Immature natural killer cell (primary cell): ENCODE measurements around the gene TEKT5. TPM values are rescaled to one million over a fixed set of nuclear protein-coding genes. Genes with fewer than 3 reads are reported as not detected.
"Not testable (repeated sequence)": the region's sequence is repeated elsewhere in the genome, so short reads cannot be mapped to it uniquely, and the experiment has no call there.

Experiments used
- DNase-seq, 3 donors: peaks; one replicate each; pipeline ENCODE4 v3.0.0; 2022; ENCODE audit warnings: mixed read lengths in 1 of 3
- H3K27ac Mint-ChIP-seq, 6 donors: one replicate each; pipeline ENCODE4 v1.8.0; 2020; ENCODE audit warnings: mixed read lengths in 6 of 6, mild to moderate bottlenecking in 5 of 6, inconsistent platforms in 4 of 6, moderate library complexity in 3 of 6
- H3K27me3 Mint-ChIP-seq, 3 donors: one replicate each; pipeline ENCODE4 v1.8.0; 2020 to 2021; ENCODE audit warnings: low read depth in 3 of 3, mild to moderate bottlenecking in 3 of 3, mixed read lengths in 3 of 3, moderate library complexity in 3 of 3, inconsistent platforms in 1 of 3
- H3K36me3 Mint-ChIP-seq, 3 donors: one replicate each; pipeline ENCODE4 v1.8.0; 2020; ENCODE audit warnings: mixed read lengths in 3 of 3, inconsistent platforms in 2 of 3, mild to moderate bottlenecking in 2 of 3
- H3K4me1 Mint-ChIP-seq, 2 donors: one replicate each; pipeline ENCODE4 v1.8.0; 2020; ENCODE audit warnings: inconsistent platforms in 2 of 2, mild to moderate bottlenecking in 2 of 2, mixed read lengths in 2 of 2, moderate library complexity in 1 of 2
- H3K4me3 Mint-ChIP-seq, 5 donors: one replicate each; pipeline ENCODE4 v1.8.0; 2020; ENCODE audit warnings: mild to moderate bottlenecking in 5 of 5, mixed read lengths in 5 of 5, inconsistent platforms in 3 of 5, moderate library complexity in 3 of 5
- H3K9me3 Mint-ChIP-seq, 6 donors: one replicate each; pipeline ENCODE4 v1.8.0; 2020; ENCODE audit warnings: mild to moderate bottlenecking in 6 of 6, mixed read lengths in 6 of 6, inconsistent platforms in 4 of 6, moderate library complexity in 3 of 6
- polyA plus RNA-seq, 3 donors: library from polyadenylated mRNA; unstranded; fragments of 300-500 nt; fragmentation: Illumina TruSeq; gene quantifications; one replicate each; pipeline ENCODE4 v1.2.3, GENCODE V29; 2021

The TEKT5 gene
- polyA plus RNA-seq, result not detected

DNA sequence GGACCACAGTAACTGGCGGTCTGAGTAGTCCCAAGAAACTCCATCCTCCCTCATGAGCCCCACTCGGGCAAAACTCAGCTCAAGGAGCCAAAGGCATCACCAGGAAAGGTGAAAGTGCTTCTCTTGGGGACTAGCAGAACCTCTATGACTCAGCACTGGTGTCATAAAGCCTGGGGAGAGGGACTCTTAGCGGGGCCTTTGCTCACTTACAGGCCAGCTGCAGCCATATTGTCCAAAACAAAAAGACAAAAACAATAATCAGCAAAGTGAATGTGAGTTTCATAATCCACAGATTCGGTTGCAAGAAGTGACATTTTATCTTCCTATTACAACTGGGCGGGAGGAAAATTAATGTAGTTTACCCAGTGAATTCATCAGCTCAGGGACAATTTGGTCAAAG is at the start of gene TEKT5:
TEKT5 (minus strand) TSS at position 101 of the 400 bp plus-strand sequence; CDS start at position 44, 57 bp downstream.
- no peak for DNase-seq
- Mint-ChIP-seq H3K9me3 (no peaks in the 10 kb centered on the region), H3K27ac (no peak within 1 kb of the TSS), H3K27me3 (peaks cover 2 to 20% (median 3%) of the 10 kb centered on the region in 3 donors), H3K4me1 (no peaks in the 10 kb centered on the region), H3K36me3 (no peaks in the 10 kb centered on the region), H3K4me3 (no peak within 1 kb of the TSS)

DNA sequence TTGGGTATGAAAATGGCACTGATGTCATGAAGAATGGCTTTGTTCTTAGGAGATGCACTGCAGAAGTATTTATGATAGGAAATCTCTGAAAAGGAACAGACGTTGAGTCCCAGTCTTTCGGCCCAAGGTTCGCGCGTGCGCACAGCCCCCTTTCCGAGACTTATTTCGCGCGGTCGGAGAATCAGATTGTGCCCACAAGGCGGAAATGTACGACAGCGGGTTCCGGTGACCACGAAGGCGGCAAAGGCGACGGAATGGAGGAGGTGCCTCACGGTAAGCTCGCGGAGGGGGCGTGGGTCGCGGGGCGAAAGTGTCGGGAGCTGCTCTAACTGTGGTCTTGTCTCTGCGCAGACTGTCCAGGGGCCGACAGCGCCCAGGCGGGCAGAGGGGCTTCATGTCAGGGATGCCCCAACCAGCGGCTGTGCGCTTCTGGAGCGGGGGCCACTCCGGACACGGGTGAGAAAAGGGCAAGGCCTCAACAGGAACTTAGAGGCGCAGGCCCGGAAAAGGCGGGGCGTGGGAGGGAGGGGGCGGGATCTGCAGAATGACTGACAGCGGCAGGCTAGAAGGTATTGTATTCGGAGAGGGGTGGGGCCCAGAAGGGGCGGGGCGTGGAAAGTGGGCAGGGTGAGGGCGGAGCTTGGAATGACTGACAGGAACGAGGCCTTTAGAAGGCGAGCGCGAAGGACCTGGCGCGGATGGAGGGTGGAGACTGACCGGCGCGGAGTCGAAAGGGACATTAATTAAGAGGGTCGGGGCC is 49.1 kb upstream of the TEKT5 start, which contains the start of gene NUBP1:
NUBP1 (plus strand) TSS at position 233 of the 760 bp plus-strand sequence; CDS start at position 255, 22 bp downstream.
- Mint-ChIP-seq H3K36me3 (peaks cover 4 to 23% (median 5%) of the 10 kb centered on the region in 3 donors), H3K4me1 (peaks cover 22 to 35% of the 10 kb centered on the region in 2 donors), H3K9me3 (no peaks in the 10 kb centered on the region), H3K27me3 (peaks cover 8 to 9% (median 8%) of the 10 kb centered on the region in 3 donors), H3K27ac (peak within 1 kb of the TSS; percentile 95 to 100 (median 98)), H3K4me3 (peak within 1 kb of the TSS; percentile 89 to 99 (median 96))
- DNase-seq, result peak; percentile 98 to 99 (median 99)

DNA sequence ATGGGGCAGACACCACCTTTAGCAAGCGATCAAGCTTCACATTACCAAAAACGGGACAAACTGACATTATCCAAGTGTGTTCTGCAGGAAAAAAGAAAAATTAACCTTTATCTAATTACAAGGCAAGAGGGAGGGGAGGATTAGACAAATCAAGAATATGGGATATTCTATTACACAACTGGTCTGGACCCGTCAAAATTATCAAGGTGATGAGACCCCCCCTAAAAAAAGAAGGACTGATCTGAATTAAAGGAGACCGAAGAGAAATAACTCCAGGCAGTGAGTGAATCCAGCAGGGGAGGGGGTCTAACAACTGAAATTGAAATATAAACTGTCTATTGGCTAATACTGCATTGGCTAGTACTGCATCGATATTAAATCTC is 48.5 kb upstream of the TEKT5 start:
- peak overlapping the region; percentile 95 to 100 (median 98) for H3K27ac Mint-ChIP-seq
- H3K27me3 Mint-ChIP-seq, result peaks cover 8 to 9% (median 8%) of the 10 kb centered on the region in 3 donors
- H3K9me3 Mint-ChIP-seq, result no peaks in the 10 kb centered on the region
- no peak for DNase-seq
- H3K4me3 Mint-ChIP-seq, result peak overlapping the region; percentile 89 to 99 (median 96)
- H3K4me1 Mint-ChIP-seq, result peaks cover 22 to 35% of the 10 kb centered on the region in 2 donors
- peaks cover 4 to 17% (median 5%) of the 10 kb centered on the region in 3 donors for H3K36me3 Mint-ChIP-seq

DNA sequence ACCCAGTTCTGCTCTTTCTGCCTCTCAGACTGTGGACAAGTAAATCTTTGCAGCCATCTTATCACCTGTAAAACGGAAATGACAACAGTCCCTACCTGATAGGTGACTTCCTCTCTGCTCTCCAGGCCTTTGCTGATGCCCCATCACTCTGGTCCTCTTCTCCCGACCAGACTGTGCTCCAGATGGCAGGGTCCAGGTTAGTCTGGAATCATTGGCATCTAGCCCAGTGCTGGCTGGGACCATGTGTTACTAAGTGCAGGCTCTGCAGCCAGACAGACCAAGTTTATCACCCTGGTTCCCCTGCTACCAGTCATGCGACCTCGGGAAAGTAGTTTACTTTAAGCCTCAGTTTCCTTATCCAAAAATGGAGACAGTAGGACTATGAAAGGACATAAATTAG is 47.1 kb upstream of the TEKT5 start:
- H3K27me3 Mint-ChIP-seq, result peaks cover 8 to 10% (median 9%) of the 10 kb centered on the region in 3 donors
- H3K4me3 Mint-ChIP-seq, result no peak overlapping the region
- DNase-seq, result no peak
- H3K4me1 Mint-ChIP-seq, result peaks cover 29 to 35% of the 10 kb centered on the region in 2 donors
- H3K36me3 Mint-ChIP-seq, result peaks cover 4 to 8% (median 5%) of the 10 kb centered on the region in 3 donors
- no peaks in the 10 kb centered on the region for H3K9me3 Mint-ChIP-seq
- H3K27ac Mint-ChIP-seq, result peak overlapping the region in 1 of 6 donors; percentile 56

DNA sequence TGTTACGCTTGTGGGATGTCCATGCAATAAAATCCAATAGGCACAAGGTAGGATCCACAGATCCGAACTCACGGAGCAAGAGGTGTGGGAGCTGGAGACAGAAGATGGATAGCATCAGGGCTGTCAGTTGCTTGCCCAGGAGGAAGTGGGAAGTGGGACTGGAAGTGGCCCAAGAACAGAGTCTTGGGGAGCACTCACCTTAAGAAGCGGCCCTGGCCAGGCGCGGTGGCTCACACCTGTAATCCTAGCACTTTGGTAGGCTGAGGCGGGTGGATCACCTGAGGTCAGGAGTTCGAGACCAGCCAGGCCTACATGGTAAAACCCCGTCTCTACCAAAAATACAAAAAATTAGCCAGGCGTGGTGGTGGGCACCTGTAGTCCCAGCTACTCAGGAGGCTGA is 46.5 kb upstream of the TEKT5 start:
- DNase-seq, H3K9me3 Mint-ChIP-seq, H3K4me3 Mint-ChIP-seq, H3K27me3 Mint-ChIP-seq, H3K36me3 Mint-ChIP-seq: not testable (repeated sequence)
- Mint-ChIP-seq H3K4me1 (peaks cover 29 to 35% of the 10 kb centered on the region in 2 donors), H3K27ac (peak overlapping the region in 2 of 6 donors; percentile 58 to 85)

DNA sequence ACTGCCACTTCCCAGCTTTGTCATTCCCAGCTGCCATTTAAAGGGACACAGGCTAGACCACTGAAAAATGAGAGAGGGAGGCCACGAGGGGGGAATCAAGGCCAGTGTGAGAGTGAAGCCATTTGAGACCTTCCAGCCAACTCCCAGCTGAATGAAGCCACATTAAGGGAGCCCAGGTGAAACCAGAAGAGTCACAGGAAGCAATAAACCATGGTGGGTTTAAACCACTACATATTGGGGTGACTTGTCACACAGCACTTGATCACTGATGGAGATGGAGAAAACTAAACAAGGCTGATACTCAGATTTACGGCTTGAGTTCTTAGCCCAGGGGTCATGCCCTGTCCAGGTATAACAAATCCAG is 46.1 kb upstream of the TEKT5 start:
- Mint-ChIP-seq H3K36me3 (peaks cover 3 to 5% (median 4%) of the 10 kb centered on the region in 3 donors), H3K27ac (peak overlapping the region in 2 of 6 donors; percentile 58 to 85), H3K27me3 (peaks cover 8 to 10% (median 9%) of the 10 kb centered on the region in 3 donors), H3K4me1 (peaks cover 29 to 33% of the 10 kb centered on the region in 2 donors), H3K9me3 (no peaks in the 10 kb centered on the region), H3K4me3 (peak overlapping the region in 1 of 5 donors; percentile 15)
- DNase-seq, result no peak

DNA sequence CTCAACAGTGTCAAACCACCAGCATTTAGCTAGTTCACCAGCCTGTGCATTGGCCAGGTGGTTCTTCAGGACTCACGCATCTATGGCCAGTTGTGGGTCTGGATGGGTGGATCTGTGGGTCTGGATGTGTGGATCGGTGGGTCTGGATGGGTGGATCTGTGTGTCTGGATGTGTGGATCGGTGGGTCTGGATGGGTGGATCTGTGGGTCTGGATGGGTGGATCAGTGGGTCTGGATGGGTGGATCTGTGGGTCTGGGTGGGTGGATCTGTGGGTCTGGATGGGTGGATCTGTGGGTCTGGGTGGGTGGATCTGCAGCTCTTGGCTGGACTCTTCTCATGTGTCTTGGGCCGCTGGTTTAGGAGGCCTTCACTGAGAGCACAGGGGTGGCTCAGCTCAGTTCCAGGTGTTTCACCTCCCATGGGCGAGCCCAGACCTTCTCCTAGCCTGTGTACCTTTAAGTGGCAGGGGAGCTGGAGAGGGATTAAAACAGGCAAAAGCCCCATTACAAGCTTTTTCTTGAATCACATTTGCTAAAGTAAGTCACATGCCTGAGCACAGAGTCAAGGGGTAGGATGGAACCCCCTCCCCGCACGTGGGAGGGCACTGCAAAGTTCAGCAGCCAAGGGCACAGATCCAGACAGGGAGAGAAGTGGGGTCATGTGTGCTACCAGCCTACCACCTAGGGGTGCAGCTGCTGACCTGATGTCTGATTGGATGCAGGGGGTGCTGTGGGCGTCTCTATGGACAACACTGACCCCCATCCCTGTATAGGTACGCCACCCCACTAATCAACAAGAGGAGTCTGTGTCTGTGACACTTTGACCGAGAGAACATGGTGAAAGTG is 45.5 kb upstream of the TEKT5 start:
- Mint-ChIP-seq H3K27ac (peak overlapping the region in 2 of 6 donors; percentile 13 to 85), H3K4me1 (peaks cover 23 to 27% of the 10 kb centered on the region in 2 donors), H3K27me3 (peaks cover 8 to 10% (median 9%) of the 10 kb centered on the region in 3 donors), H3K4me3 (peak overlapping the region in 1 of 5 donors; percentile 47), H3K9me3 (no peaks in the 10 kb centered on the region), H3K36me3 (peaks cover 0 to 4% (median 0%) of the 10 kb centered on the region in 3 donors)
- DNase-seq, result no peak

DNA sequence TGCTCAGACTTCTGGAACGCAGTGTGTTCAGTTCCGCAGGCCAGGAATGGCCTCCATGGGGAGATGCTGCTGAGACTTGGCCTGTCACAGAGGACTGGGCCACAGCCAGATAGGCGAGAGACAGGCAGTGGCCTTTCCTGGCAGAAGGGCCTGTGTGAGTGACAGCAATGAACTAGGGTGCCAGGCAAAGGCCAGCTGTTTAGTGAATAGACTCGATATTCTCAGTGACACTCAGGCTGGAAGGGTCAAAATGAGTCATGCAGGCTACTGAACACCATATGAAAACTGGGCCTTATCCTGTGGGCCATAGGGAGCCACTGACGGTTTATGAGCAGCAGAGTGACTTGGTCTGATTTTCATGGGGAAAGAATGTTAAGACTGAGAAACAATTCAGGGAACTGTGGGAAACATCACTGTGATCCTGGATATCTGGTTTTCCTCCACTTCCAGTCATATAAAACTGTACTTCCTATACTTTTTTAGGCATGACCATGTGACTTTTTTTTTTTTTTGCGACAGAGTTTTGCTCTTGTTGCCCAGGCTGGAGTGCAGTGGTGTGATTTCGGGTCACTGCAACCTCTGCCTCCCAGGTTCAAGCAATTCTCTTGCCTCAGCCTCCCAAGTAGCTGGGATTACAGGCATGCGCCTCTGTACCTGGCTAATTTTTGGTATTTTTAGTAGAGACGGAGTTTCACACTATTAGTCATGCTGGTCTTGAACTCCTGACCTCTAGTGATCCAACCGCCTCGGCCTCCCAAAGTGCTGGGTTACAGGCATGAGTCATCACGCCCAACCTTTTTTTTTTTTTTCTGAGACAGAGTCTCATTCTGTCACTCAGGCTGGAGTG is 43.7 kb upstream of the TEKT5 start:
- Mint-ChIP-seq H3K27ac (no peak overlapping the region), H3K4me3 (no peak overlapping the region), H3K9me3 (no peaks in the 10 kb centered on the region), H3K4me1 (peaks cover 11 to 14% of the 10 kb centered on the region in 2 donors), H3K27me3 (peaks cover 2 to 5% (median 5%) of the 10 kb centered on the region in 3 donors), H3K36me3 (no peaks in the 10 kb centered on the region)
- DNase-seq, result peak in 1 of 3 donors; percentile 24

DNA sequence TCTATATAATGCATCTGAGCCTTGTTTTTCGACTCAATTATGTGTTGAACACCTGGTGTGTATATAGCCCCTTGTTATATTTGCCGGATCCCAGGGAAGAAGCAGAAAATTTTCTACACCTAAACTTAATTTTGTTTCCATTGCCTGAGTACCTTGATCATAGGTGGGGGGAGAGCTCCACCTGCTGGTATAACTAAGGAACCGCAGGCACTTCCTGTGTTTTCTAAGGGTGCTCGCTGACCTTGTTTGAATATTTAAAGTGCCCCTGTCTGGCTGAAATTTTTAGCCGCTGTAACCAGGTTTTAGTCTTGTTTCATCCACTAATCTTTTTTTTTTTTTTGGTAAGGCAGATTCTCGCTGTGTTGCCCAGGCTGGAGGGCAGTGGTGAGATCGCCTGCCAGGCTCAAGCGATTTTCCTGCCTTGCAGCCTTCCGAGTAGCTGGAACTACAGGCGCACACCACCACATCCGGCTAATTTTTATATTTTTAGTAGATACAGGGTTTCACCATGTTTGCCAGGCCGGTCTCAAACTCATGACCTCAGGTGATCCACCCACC is 42.4 kb upstream of the TEKT5 start:
- Mint-ChIP-seq H3K9me3 (peaks cover 0 to 2% (median 0%) of the 10 kb centered on the region in 6 donors), H3K27me3 (peaks cover 0 to 9% (median 3%) of the 10 kb centered on the region in 3 donors), H3K27ac (peak overlapping the region; percentile 54 to 85 (median 66)), H3K4me3 (peak overlapping the region; percentile 54 to 75 (median 74)), H3K4me1 (peaks cover 7% of the 10 kb centered on the region in 2 donors), H3K36me3 (no peaks in the 10 kb centered on the region)
- peak; percentile 74 to 80 (median 76) for DNase-seq

DNA sequence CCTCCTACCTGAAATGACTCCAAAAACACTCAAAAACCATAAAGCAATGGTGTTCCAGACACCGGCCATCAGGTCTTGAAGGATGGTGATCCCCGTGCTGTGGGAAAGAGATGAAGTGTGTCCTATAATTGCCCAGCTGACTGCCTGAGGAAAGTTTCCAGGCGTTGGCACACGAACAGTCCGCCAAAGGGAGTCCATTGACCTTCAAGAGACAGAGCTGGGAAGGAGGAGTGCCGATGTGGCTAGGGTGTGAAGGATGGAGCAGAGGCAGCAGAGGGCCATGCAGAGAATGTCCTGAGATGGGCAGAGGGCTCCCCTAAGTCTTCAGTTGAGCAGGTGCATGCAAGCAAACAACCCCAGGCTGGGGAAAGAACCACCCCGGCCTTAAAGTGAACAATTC is 37.1 kb upstream of the TEKT5 start:
- DNase-seq, result no peak
- no peak overlapping the region for H3K4me3 Mint-ChIP-seq
- no peak overlapping the region for H3K27ac Mint-ChIP-seq

DNA sequence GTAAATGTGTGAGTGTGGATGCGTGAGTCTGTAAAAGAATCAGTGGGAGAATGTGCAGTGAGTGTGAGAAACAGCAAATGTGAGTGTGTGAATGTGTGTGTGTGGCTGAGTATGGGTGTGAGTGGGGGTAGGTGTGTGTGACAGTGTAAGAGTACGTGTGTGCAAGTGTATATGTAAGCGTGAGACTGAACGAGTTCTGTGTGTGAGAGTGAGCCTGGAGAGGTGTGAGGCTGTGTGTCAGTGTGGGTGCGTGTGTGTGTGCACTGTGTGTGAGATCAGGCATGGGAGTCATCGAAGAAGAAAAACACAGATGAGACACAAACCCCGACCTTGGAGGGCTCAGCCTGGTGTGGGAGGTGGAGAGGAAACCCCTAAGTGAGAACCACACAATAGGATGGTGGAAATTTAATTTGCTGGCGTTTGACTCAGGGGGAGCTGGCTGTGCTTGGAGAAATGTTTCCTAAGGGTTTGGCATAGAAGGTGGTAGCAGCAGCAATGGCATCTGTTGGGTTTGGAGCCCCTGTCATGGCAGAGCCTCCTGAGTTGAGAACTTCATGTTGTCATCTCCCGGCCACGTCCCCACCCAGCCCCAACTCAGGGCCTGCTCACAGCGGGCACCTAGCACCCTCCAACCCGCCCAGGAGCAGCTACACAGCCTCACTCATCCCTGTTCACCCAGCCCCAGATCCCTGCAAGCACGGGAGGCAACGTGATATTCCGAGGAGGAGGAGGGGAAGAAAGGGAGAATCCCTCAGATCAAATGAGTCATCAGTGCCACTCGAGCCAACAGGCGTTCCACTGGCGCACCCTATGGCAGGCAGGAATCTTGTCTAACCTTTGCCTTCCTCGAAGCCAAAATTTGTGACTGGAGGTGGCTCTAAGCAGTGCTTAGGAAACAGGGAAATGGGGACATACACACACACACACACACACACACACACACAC is 34.6 kb upstream of the TEKT5 start:
- Mint-ChIP-seq H3K4me3 (no peak overlapping the region), H3K27ac (no peak overlapping the region), H3K27me3 (peaks cover 0 to 5% (median 0%) of the 10 kb centered on the region in 3 donors), H3K36me3 (no peaks in the 10 kb centered on the region), H3K9me3 (peaks cover 0 to 2% (median 0%) of the 10 kb centered on the region in 6 donors), H3K4me1 (no peaks in the 10 kb centered on the region)
- DNase-seq, result no peak

More for the DNA sequence above, 37.1 kb upstream of the TEKT5 start:
- H3K9me3 Mint-ChIP-seq, result peaks cover 0 to 2% (median 0%) of the 10 kb centered on the region in 6 donors
- H3K27me3 Mint-ChIP-seq, result peaks cover 0 to 5% (median 0%) of the 10 kb centered on the region in 3 donors
- H3K36me3 Mint-ChIP-seq, result no peaks in the 10 kb centered on the region
- no peaks in the 10 kb centered on the region for H3K4me1 Mint-ChIP-seq
